Smooth muscle cell of the coronary artery (primary cell): ENCODE data around the gene LAMC3. TPM values are rescaled to one million over a fixed set of nuclear protein-coding genes. Genes with fewer than 3 reads are reported as not detected.

Experiments
- total RNA-seq: library from RNA; depleted of rRNA; stranded (reverse); fragments of >200 nt; gene quantifications from 2 replicates; pipeline ENCODE4 v1.2.3, GENCODE V29; 2014; ENCODE audit warnings: low replicate concordance

Gene LAMC3
- total RNA-seq = 0.12 and 0.30 TPM in 2 replicates

GRCh38 chr9:131008909-131009618 lies at the start of gene LAMC3:
TSS of gene LAMC3 (plus strand) at chr9:131009174. CDS start at chr9:131009215, 41 bp downstream.

GRCh38 chr9:131096269-131097125 lies 87.5 kb downstream of the LAMC3 start, which contains the start of gene AIF1L:
TSS of gene AIF1L (plus strand) at chr9:131096531. CDS start at chr9:131096630, 99 bp downstream.

GRCh38 chr9:131125288-131126058 lies 116.5 kb downstream of the LAMC3 start, which contains the start of gene NUP214:
TSS of gene NUP214 (plus strand) at chr9:131125586. CDS start at chr9:131125705, 119 bp downstream.

Other genes starting within 250 kb of the LAMC3 start
- 51.0 and 59.3 TPM in 2 replicates for gene ABL1, start 173.9 kb upstream of the LAMC3 start, total RNA-seq
- gene QRFP, start 112.4 kb upstream of the LAMC3 start, total RNA-seq = not detected in 2 replicates
- 0.12 and 2.4 TPM in 2 replicates for gene FIBCD1, start 69.9 kb upstream of the LAMC3 start, total RNA-seq
- 0.23 and 1.3 TPM in 2 replicates for gene AIF1L, start 87.4 kb downstream of the LAMC3 start, total RNA-seq
- gene NUP214, start 116.4 kb downstream of the LAMC3 start, total RNA-seq = 7.0 and 8.3 TPM in 2 replicates